Caco-2 (cell line): Measurements from ENCODE around the gene ZNF90. TPM values are rescaled to one million over a fixed set of nuclear protein-coding genes. Genes with fewer than 3 reads are reported as not detected.

Experiments used
- Bru-seq: library from RNA; stranded (reverse); fragments of 400-500 nt; gene quantifications from one replicate; lab custom pipeline; 2021; lab: Mats Ljungman, UMichigan
- BruChase-seq, 2 experiments: library from RNA; stranded (reverse); fragments of 400-500 nt; gene quantifications; one replicate each; lab custom pipeline; 2021; lab: Mats Ljungman, UMichigan
- BruUV-seq: library from RNA; stranded (reverse); fragments of 400-500 nt; replicated peaks from 2 replicates; lab custom pipeline; 2021; lab: Mats Ljungman, UMichigan
- CTCF ChIA-PET: fragments of 300-600 bp; sonication (Branson Sonifier 250); formaldehyde crosslinking; loops from one replicate; lab custom pipeline; 2022; ENCODE audit warnings: antibody characterized with exemption; lab: Charles Lee
- POLR2A ChIA-PET: fragments of 300-600 bp; sonication (Branson Sonifier 250); formaldehyde crosslinking; loops from one replicate; lab custom pipeline; 2022; ENCODE audit warnings: antibody characterized with exemption; lab: Charles Lee
- DNase-seq, 2 experiments: peaks; one replicate each; pipeline versions ENCODE4 v3.0.0 to v3.0.0-alpha.2; 2020 to 2022
- H3K27me3 ChIP-seq: replicated peaks from 2 replicates; pipeline ENCODE4 v1.6.0; 2011; ENCODE audit warnings: low read length; ENCODE audit not compliant: control insufficient read depth, insufficient read depth
- H3K36me3 ChIP-seq: 2 replicates; pipeline ENCODE4 v1.5.1; 2011; ENCODE audit warnings: low read length; ENCODE audit not compliant: control insufficient read depth, insufficient read depth
- H3K4me1 ChIP-seq: fragments of 250-450 bp; sonication (Bioruptor Pico); 2 replicates; pipeline ENCODE4 v1.5.1; 2020; ENCODE audit warnings: mild to moderate bottlenecking
- H3K4me3 ChIP-seq: 2 replicates; pipeline ENCODE4 v1.5.1; 2011; ENCODE audit warnings: low read depth, mild to moderate bottlenecking, control low read depth, low read length
- H3K9me3 ChIP-seq: fragments of 250-450 bp; sonication (Bioruptor Pico); 2 replicates; pipeline ENCODE4 v1.5.1; 2020; ENCODE audit warnings: mild to moderate bottlenecking, moderate library complexity
- H3K27ac Mint-ChIP-seq: one replicate; pipeline ENCODE4 v1.8.0; 2022; ENCODE audit warnings: mixed read lengths; ENCODE audit not compliant: unreplicated experiment
- H3K27me3 Mint-ChIP-seq: one replicate; pipeline ENCODE4 v1.8.0; 2022; ENCODE audit warnings: mixed read lengths; ENCODE audit not compliant: insufficient read depth, unreplicated experiment
- H3K36me3 Mint-ChIP-seq: one replicate; pipeline ENCODE4 v1.8.0; 2022; ENCODE audit warnings: mild to moderate bottlenecking, mixed read lengths; ENCODE audit not compliant: insufficient read depth, unreplicated experiment
- H3K4me1 Mint-ChIP-seq: one replicate; pipeline ENCODE4 v1.8.0; 2022; ENCODE audit warnings: low read depth, mixed read lengths; ENCODE audit not compliant: unreplicated experiment
- H3K4me3 Mint-ChIP-seq: one replicate; pipeline ENCODE4 v1.8.0; 2022; ENCODE audit warnings: mild to moderate bottlenecking, moderate library complexity, mixed read lengths; ENCODE audit not compliant: unreplicated experiment
- H3K9me3 Mint-ChIP-seq: one replicate; pipeline ENCODE4 v1.8.0; 2022; ENCODE audit warnings: mixed read lengths; ENCODE audit not compliant: unreplicated experiment
- CTCF ChIP-seq, 2 experiments: fragments of 200-600 bp in 1 of 2; IDR thresholded peaks; 1 replicate in 1 of 2; 2 replicates in 1 of 2; pipeline versions ENCODE4 v1.5.1 to v1.8.0; 2011 to 2022; ENCODE audit warnings: antibody characterized with exemption in 1 of 2, control low read depth in 1 of 2, inconsistent platforms in 1 of 2, low read depth in 1 of 2, low read length in 1 of 2, mild to moderate bottlenecking in 1 of 2, moderate library complexity in 1 of 2; ENCODE audit not compliant: insufficient read depth in 1 of 2, severe bottlenecking in 1 of 2, unreplicated experiment in 1 of 2
- intact Hi-C: fragments of 100-400 bp; cut with micrococcal nuclease; formaldehyde crosslinking; loops from one replicate; pipeline ENCODE4 v1.10.0; 2022; ENCODE audit not compliant: unreplicated experiment
- long read RNA-seq: library from polyadenylated mRNA; stranded (forward); transcript quantifications from one replicate; pipeline ENCODE4 v2.0.0, GENCODE V29; 2022
- total RNA-seq: library from RNA; stranded (reverse); gene quantifications from 2 replicates; pipeline ENCODE4 v1.2.3, GENCODE V29; 2022

The ZNF90 gene
- total RNA-seq (4.8 and 7.1 TPM in 2 replicates), Bru-seq, nascent RNA (percentile 57 among the genes with signal in this experiment), BruChase-seq, experiment 1, labeled RNA remaining after a 2-hour chase (percentile 61 among the genes with signal in this experiment), BruChase-seq, experiment 2, labeled RNA remaining after a 6-hour chase (percentile 58 among the genes with signal in this experiment)
- long read RNA-seq, partial matches to known transcripts = 0 of 2 reads
- long read RNA-seq, other reads (novel, unspliced or antisense) = 0 of 2 reads

DNA sequence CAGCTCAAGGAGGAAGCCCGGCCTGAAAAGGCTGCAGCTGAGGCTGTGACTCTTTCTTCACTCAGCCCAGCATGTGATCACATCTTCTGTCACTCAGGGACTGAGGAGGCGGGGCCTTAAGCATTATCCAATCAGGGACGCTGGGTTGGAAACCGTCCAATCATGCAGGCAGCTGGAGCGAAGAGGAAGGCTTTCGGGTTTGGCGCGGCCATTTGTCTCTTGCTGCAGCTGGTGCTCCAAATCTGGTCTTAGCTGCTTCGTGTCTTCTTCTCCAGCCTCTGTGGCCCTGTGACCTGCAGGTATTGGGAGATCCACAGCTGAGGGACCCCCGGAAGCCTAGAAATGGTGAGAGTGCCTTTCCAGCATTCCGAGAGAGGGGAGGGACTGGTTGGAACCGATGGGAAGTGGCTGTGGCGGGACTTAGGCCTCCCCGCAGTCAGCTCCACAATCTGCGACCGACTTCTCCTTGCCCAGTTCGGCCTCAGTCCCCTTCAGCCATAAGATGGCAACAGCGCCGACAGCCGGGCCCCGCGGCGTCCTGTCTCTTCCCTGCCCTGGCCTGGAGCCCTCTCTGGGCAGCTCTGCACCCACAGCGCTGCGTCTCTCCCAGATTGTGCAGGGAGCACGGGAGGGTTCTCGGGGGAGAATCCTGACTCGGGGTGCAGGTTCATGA, at the start of gene ZNF90:
Gene ZNF90 (plus strand): TSS at position 210 of the 673 bp plus-strand sequence. CDS start 133 bp downstream, at position 343.
- peak within 1 kb of the TSS; percentile 79 for H3K4me3 Mint-ChIP-seq
- no TSS peak for BruUV-seq
- CTCF ChIA-PET = no interaction called here
- Histone ChIP-seq H3K4me3 (peak within 1 kb of the TSS; percentile 53), H3K4me1 (no peaks in the 10 kb centered on the region), H3K36me3 (no peaks in the 10 kb centered on the region), H3K27me3 (no peaks in the 10 kb centered on the region), H3K9me3 (0 out of 2 replicates have a peak, but pooled peaks cover 3% of the 10 kb centered on the region)
- POLR2A ChIA-PET = interaction anchor here (0.7 kb wide), 1 partner anchor 26 kb away, joined by 4 read pairs; no protein-coding TSS in a partner anchor
- DNase-seq = peak; percentile 76 to 91
- H3K36me3 Mint-ChIP-seq = peaks cover 11% of the 10 kb centered on the region
- H3K27me3 Mint-ChIP-seq = no peaks in the 10 kb centered on the region
- no peak for TF ChIP-seq CTCF (IDR thresholded peaks at IDR 0.05; ENCODE audit: insufficient read depth in 1 of 2, low read depth in 1 of 2, low read length in 1 of 2, severe bottlenecking in 1 of 2, unreplicated experiment in 1 of 2)
- H3K4me1 Mint-ChIP-seq = no peaks in the 10 kb centered on the region
- peak within 1 kb of the TSS; percentile 45 for H3K27ac Mint-ChIP-seq
- intact Hi-C loops = loop anchor here (1.0 kb wide), 1 partner anchor 26 kb away; no protein-coding TSS in a partner anchor
- peaks cover 20% of the 10 kb centered on the region for H3K9me3 Mint-ChIP-seq

DNA sequence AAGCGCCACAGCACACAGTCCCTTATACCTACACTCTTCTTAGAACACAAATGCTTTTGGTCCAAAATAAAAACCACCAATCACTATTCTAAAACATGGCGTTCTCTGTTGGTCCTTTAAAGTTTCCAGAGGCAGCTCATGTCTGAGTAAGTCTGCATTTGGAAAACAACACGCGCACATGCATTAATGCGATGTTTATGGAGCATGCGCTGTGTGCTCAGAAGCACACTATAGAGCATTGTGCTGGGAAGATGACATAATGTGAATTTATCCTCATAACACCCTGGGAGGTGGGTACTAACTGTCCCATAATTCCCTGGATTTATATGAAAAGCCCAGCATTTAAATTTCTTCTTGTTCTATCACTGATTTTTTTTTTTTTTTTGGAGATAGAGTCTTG, 49.2 kb upstream of the ZNF90 start:
- no peak overlapping the region for H3K27ac Mint-ChIP-seq
- no peaks in the 10 kb centered on the region for H3K4me1 Mint-ChIP-seq
- peaks cover 4% of the 10 kb centered on the region for H3K36me3 Mint-ChIP-seq
- no peaks in the 10 kb centered on the region for H3K27me3 ChIP-seq
- TF ChIP-seq CTCF (IDR thresholded peaks at IDR 0.05; ENCODE audit: insufficient read depth in 1 of 2, low read depth in 1 of 2, low read length in 1 of 2, severe bottlenecking in 1 of 2, unreplicated experiment in 1 of 2) = no peak
- intact Hi-C loops = no loop called here
- H3K4me3 ChIP-seq = no peak overlapping the region
- H3K9me3 Mint-ChIP-seq = no peaks in the 10 kb centered on the region
- no peaks in the 10 kb centered on the region for H3K27me3 Mint-ChIP-seq
- no peak overlapping the region for H3K4me3 Mint-ChIP-seq
- no peaks in the 10 kb centered on the region for H3K9me3 ChIP-seq
- H3K36me3 ChIP-seq = no peaks in the 10 kb centered on the region
- no peaks in the 10 kb centered on the region for H3K4me1 ChIP-seq
- ChIA-PET POLR2A (no interaction called here), CTCF (no interaction called here)
- BruUV-seq = no TSS peak
- no peak for DNase-seq

DNA sequence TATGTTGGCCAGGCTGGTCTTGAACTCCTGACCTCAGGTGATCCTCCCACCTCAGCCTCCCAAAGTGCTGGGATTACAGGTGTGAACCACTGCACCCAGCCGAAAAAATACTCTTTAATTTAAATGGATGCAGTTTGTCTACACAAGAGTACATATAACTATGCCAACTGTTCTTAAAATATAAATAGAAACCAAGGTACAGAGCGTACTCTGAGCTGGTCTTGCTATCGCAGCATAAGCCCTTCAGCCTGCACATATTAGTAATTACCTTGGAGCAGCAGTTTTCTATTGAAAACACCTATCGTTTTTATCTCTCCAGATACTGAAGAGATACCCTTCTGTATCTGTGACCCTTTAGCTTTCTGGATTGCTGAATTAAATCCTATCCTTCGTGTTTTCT, 41.9 kb upstream of the ZNF90 start:
- intact Hi-C loops = no loop called here
- BruUV-seq = no TSS peak

More for the DNA sequence above, 41.9 kb upstream of the ZNF90 start:
- ChIA-PET POLR2A (no interaction called here), CTCF (no interaction called here)
- Mint-ChIP-seq H3K4me3 (no peak overlapping the region), H3K4me1 (no peaks in the 10 kb centered on the region), H3K36me3 (peaks cover 4% of the 10 kb centered on the region), H3K27ac (no peak overlapping the region), H3K27me3 (no peaks in the 10 kb centered on the region), H3K9me3 (no peaks in the 10 kb centered on the region)
- Histone ChIP-seq H3K9me3 (peaks cover 6% of the 10 kb centered on the region; the same call in 1 of the 2 replicates), H3K4me1 (no peaks in the 10 kb centered on the region), H3K27me3 (no peaks in the 10 kb centered on the region), H3K4me3 (no peak overlapping the region), H3K36me3 (no peaks in the 10 kb centered on the region)
- no peak for TF ChIP-seq CTCF (IDR thresholded peaks at IDR 0.05; ENCODE audit: insufficient read depth in 1 of 2, low read depth in 1 of 2, low read length in 1 of 2, severe bottlenecking in 1 of 2, unreplicated experiment in 1 of 2)
- no peak for DNase-seq
